ENCODE measurements around the gene NFIC.
A peak's percentile ranks its signal among the peaks of the same experiment; 100 is the strongest.
"Not testable (repeated sequence)": the region's sequence is repeated elsewhere in the genome, so short reads cannot be mapped to it uniquely, and the experiment has no call there.

NFIC gene

DNA sequence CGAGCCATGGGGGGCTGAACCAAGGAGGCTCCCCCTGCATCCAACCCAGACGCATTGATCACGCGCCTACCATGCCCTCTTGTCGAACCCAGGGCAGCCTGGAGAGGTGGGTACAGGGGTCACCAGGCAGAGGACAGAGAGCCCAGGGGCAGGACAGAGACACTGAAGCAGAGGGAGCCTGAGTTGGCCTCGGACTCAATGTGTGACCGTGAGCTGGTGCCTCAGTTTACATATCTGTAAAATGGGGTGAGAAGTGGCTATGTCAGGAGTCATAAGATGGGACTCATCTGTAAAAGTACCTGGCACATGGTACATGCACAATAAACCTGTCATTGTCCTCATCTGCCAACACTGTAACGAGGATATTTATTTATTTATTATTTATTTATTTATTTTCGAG lies 24.1 kb upstream of the NFIC start:
- no peaks in the 10 kb centered on the region for H3K9me3 ChIP-seq
- peaks cover 13 to 76% (median 65%) of the 10 kb centered on the region in 4 donors for H3K4me1 ChIP-seq
- TF ChIP-seq, protein P1, sequence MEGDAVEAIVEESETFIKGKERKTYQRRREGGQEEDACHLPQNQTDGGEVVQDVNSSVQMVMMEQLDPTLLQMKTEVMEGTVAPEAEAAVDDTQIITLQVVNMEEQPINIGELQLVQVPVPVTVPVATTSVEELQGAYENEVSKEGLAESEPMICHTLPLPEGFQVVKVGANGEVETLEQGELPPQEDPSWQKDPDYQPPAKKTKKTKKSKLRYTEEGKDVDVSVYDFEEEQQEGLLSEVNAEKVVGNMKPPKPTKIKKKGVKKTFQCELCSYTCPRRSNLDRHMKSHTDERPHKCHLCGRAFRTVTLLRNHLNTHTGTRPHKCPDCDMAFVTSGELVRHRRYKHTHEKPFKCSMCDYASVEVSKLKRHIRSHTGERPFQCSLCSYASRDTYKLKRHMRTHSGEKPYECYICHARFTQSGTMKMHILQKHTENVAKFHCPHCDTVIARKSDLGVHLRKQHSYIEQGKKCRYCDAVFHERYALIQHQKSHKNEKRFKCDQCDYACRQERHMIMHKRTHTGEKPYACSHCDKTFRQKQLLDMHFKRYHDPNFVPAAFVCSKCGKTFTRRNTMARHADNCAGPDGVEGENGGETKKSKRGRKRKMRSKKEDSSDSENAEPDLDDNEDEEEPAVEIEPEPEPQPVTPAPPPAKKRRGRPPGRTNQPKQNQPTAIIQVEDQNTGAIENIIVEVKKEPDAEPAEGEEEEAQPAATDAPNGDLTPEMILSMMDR (IDR thresholded peaks at IDR 0.05) = no peak
- peak overlapping the region; percentile 75 to 87 for H3K27ac ChIP-seq
- H3K27me3 ChIP-seq = no peaks in the 10 kb centered on the region
- no peak for DNase-seq
- no peaks in the 10 kb centered on the region for H3K36me3 ChIP-seq
- no peak overlapping the region for H3K4me3 ChIP-seq
- intact Hi-C loops (cut with DNase I; ENCODE audit: low total_unique reads) = no loop called here

DNA sequence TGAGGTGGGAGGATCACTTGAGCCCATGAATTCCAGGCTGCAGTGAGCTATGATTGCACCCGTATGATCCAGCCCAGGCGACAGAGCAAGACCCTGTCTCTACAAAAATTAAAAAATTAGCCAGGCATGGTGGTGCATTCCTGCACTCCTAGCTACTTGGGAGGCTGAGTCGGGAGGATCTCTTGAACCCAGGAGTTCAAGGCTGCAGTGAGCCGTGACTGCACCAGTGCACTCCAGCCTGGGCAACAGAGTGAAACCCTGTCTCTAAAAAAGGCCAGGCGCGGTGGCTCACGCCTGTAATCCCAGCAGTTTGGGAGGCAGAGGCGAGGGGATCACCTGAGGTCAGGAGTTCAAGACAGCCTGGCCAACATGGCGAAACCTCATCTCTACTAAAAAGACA lies 23.4 kb upstream of the NFIC start:
- H3K9me3 ChIP-seq; DNase-seq; H3K27me3 ChIP-seq; H3K36me3 ChIP-seq; intact Hi-C loops (cut with DNase I; ENCODE audit: low total_unique reads): not testable (repeated sequence)
- Histone ChIP-seq H3K27ac (peak overlapping the region; percentile 75 to 87), H3K4me1 (peaks cover 13 to 73% (median 62%) of the 10 kb centered on the region in 4 donors), H3K4me3 (peak overlapping the region in 1 of 2 donors; percentile 37)

DNA sequence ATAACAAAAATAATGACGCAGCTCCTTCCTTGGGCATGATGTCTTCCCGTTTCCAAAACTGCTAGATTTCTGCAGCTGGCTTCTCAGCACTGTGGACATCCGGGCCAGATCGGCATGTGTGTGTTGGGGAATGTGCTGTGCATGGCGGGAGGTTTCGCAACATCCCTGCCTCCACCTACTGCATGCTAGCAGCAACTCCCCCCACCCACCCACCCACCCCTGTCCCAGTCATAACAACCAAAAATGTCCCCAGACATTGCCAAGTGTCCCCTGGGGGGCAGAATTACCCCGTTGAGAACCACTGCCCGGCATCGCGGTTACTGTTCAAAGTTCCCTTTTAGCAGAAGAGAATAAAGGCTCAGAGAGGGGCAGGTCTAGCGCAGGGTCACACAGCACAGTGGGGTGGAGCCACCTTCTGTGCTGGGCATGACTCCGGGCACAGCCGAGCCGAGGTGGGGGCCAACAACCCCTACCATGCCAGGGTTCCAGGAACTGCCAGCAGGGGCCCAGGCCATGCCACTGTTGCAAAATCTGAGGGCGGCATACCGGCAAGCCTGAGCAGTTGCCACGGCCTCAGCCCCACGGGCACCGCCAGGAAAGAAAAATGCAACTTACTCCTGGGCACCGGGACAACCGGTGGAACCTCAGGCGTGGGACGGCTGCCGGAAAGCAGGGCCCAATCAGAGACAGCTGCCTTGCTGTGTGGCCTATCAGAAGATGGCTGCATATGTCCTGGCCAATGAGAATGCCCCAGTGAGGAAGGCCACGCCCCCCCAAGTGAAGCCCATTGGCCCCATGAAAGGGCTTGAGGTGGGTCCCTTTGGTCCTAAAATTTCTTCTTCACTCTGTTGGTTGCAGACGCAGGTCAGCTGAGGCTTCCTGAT lies 22.5 kb upstream of the NFIC start:
- Histone ChIP-seq H3K4me3 (peak overlapping the region; percentile 24 to 37), H3K36me3 (no peaks in the 10 kb centered on the region), H3K9me3 (no peaks in the 10 kb centered on the region), H3K27me3 (no peaks in the 10 kb centered on the region), H3K27ac (peak overlapping the region; percentile 75 to 87), H3K4me1 (peaks cover 9 to 64% (median 53%) of the 10 kb centered on the region in 4 donors)
- TF ChIP-seq, protein P1 (IDR thresholded peaks at IDR 0.05) = peak in 1 of 2 experiments; percentile 49
- intact Hi-C loops (cut with DNase I; ENCODE audit: low total_unique reads) = no loop called here
- peak; percentile 97 for DNase-seq

DNA sequence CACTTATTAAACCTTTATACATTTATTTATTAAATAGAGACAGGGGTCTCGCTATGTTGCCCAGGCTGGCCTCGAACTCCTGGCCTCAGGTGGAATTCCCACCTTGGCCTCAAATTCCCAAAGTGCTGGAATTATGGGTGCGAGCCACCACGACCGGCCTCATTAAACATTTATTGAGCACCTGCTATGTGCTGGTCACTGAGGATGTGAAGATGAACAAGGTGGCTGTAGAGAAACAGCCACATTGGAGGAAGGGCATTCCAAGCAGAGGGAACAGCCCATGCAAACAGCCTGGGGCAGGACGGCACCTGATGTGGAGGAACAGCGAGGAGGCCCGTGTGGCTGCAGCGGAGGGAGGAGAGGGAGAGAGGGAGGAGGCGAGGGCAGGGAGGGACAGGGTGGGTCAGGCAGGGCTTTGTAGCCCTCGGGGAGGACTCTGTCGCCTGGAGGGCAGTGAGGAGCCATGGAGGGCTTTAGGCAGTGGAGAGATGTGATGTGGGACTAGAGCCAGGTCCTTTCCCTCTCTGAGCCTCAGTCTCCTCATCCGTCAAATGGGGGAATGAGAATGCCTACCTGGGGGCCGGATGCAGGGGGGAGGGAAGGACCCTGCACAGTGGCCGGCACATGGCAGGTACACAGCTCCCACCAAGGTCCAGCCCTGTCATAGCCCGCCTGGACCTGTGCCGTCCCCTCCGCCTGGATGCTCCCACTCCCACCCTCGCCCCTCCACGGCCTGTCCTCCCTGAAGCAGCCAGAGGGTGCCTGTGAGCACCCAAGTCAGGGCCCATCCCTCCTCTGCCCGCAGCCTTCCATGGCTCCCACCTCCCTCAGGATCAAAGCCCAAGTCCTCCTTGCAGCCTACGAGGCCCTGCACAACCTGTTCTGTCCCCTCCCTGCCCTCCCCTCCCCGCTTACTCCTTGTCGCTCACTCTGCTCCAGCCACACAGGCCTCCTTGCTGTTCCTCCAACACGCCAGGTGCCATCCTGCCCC lies 21.5 kb upstream of the NFIC start:
- H3K36me3 ChIP-seq = no peaks in the 10 kb centered on the region
- no peak for DNase-seq
- H3K27ac ChIP-seq = peak overlapping the region; percentile 75 to 87
- H3K4me3 ChIP-seq = no peak overlapping the region
- intact Hi-C loops (cut with DNase I; ENCODE audit: low total_unique reads) = no loop called here
- peaks cover 9 to 62% (median 51%) of the 10 kb centered on the region in 4 donors for H3K4me1 ChIP-seq
- TF ChIP-seq, protein P1 (IDR thresholded peaks at IDR 0.05) = no peak
- no peaks in the 10 kb centered on the region for H3K27me3 ChIP-seq
- H3K9me3 ChIP-seq = no peaks in the 10 kb centered on the region

DNA sequence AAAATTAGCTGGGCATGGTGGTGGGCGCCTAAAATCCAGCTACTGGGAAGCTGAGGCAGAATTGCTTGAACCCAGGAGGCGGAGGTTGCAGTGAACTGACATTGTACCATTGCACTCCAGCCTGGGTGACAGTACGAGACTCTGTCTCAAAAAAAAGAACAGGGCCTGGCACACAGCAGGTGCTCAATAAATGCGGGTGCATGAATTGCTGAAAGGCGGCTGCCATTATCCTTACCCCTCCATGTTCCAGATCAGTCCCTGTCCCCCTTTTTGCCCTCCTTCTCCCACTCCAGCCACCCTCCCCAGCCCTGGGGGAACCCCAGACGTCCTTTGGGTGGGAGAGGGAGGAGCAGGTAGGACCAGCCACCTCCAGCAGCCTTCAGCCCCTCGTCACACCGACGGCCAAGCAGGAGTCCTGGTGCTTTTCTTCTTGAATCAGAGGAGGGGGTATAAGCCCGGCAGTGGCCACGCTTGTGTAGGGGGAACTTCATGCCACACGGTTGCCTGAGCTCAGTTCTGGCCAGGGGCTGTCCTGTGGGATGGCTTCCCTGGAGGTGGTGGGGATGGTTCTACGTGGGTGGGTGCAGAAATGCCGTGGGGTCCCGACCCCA lies 20.4 kb upstream of the NFIC start:
- H3K4me1 ChIP-seq = peaks cover 9 to 64% (median 53%) of the 10 kb centered on the region in 4 donors
- peak overlapping the region; percentile 86 to 88 for H3K27ac ChIP-seq
- DNase-seq = no peak
- H3K4me3 ChIP-seq = peak overlapping the region in 1 of 2 donors; percentile 16
- TF ChIP-seq, protein P1 (IDR thresholded peaks at IDR 0.05) = no peak
- no peaks in the 10 kb centered on the region for H3K36me3 ChIP-seq
- no peaks in the 10 kb centered on the region for H3K9me3 ChIP-seq
- no peaks in the 10 kb centered on the region for H3K27me3 ChIP-seq
- intact Hi-C loops (cut with DNase I; ENCODE audit: low total_unique reads) = no loop called here
